HepG2 (cell line): ENCODE data around the gene ZBTB21. TPM values are rescaled to one million over a fixed set of nuclear protein-coding genes. Genes with fewer than 3 reads are reported as not detected.
A peak's percentile ranks its signal among the peaks of the same experiment; 100 is the strongest.

Experiments used
- ELF1 ChIP-seq: sonication (generic); formaldehyde crosslinking; IDR thresholded peaks from 2 replicates; pipeline ENCODE4 v1.4.0; 2020; ENCODE audit warnings: missing genetic modification reagents
- EZH2 ChIP-seq: conservative IDR thresholded peaks from 2 replicates; pipeline ENCODE4 v1.6.1; 2012; ENCODE audit warnings: mild to moderate bottlenecking, low read depth, low read length, moderate library complexity
- HOXD1 ChIP-seq: sonication (generic); formaldehyde crosslinking; IDR thresholded peaks from 2 replicates; pipeline ENCODE4 v1.5.0; 2020; ENCODE audit warnings: missing genetic modification reagents
- KDM2A ChIP-seq: sonication (generic); formaldehyde crosslinking; IDR thresholded peaks from 2 replicates; pipeline ENCODE4 v1.4.0; 2020; ENCODE audit warnings: low read depth, missing genetic modification reagents, borderline replicate concordance
- PHF8 ChIP-seq: sonication (generic); formaldehyde crosslinking; IDR thresholded peaks from 2 replicates; pipeline ENCODE4 v1.5.0; 2020; ENCODE audit warnings: missing genetic modification reagents
- POLR2A ChIP-seq, 2 experiments: IDR thresholded peaks; 2 replicates each; pipeline ENCODE4 v1.6.1; 2011; ENCODE audit warnings: low read depth in 2 of 2, low read length in 2 of 2, mild to moderate bottlenecking in 1 of 2, moderate library complexity in 1 of 2; ENCODE audit not compliant: insufficient read depth in 1 of 2
- PTBP1 ChIP-seq: fragments of 200-400 bp; formaldehyde crosslinking; IDR thresholded peaks from 2 replicates; pipeline ENCODE4 v1.6.1; 2018; ENCODE audit warnings: low read length, low read depth; ENCODE audit not compliant: poor library complexity, severe bottlenecking
- RARG ChIP-seq: sonication (generic); formaldehyde crosslinking; IDR thresholded peaks from 2 replicates; pipeline ENCODE4 v1.4.0; 2020; ENCODE audit warnings: low read depth, mild to moderate bottlenecking, missing genetic modification reagents
- RELA ChIP-seq: sonication (generic); formaldehyde crosslinking; IDR thresholded peaks from 2 replicates; pipeline ENCODE4 v1.4.0; 2020; ENCODE audit warnings: missing genetic modification reagents
- SP1 ChIP-seq, 2 experiments: fragments of 450-650 bp in 1 of 2; sonication (generic) in 1 of 2; formaldehyde crosslinking in 1 of 2; IDR thresholded peaks; 2 replicates each; pipeline versions ENCODE4 v1.4.0 to v1.6.1; 2016 to 2020; ENCODE audit warnings: missing genetic modification reagents in 1 of 2
- TEAD3 ChIP-seq: optimal IDR thresholded peaks from 2 replicates; pipeline ENCODE3; 2016; ENCODE audit warnings: borderline replicate concordance
- TOPORS ChIP-seq: sonication (generic); formaldehyde crosslinking; IDR thresholded peaks from 2 replicates; pipeline ENCODE4 v1.8.0; 2023; ENCODE audit warnings: mild to moderate bottlenecking, missing genetic modification reagents
- ZNF138 ChIP-seq: sonication (generic); formaldehyde crosslinking; IDR thresholded peaks from 2 replicates; pipeline ENCODE4 v1.5.0; 2020; ENCODE audit warnings: mild to moderate bottlenecking, low read depth, missing genetic modification reagents
- polyA plus RNA-seq, 8 experiments: library from polyadenylated mRNA; depleted of rRNA in 3 of 8; stranded (reverse) in 7 of 8; unstranded in 1 of 8; fragments of >200 nt; fragmentation: Illumina TruSeq in 4 of 8; extraction: Trizol in 4 of 8; gene quantifications; 2 replicates each; pipeline versions ENCODE4 v1.2.1 to v1.2.3, GENCODE V29; 2011 to 2016; ENCODE audit warnings: low read depth in 4 of 8, missing spikeins in 1 of 8, mixed read lengths in 1 of 8; ENCODE audit not compliant: insufficient read depth in 1 of 8
- total RNA-seq, 5 experiments: library from RNA; depleted of rRNA; stranded (reverse); fragments of >200 nt; fragmentation: Illumina TruSeq; extraction: Trizol; gene quantifications; 2 replicates each; pipeline ENCODE4 v1.2.3, GENCODE V29; 2016; ENCODE audit warnings: low read depth in 1 of 5
- TF ChIP-seq, protein P1 (sequence below): sonication (generic); formaldehyde crosslinking; IDR thresholded peaks from 2 replicates; pipeline ENCODE4 v1.5.1; 2020; ENCODE audit warnings: mild to moderate bottlenecking, missing genetic modification reagents, borderline replicate concordance
- TF ChIP-seq, protein P2 (sequence below): sonication (generic); formaldehyde crosslinking; IDR thresholded peaks from 2 replicates; pipeline ENCODE4 v1.4.0; 2020; ENCODE audit warnings: missing genetic modification reagents, borderline replicate concordance
- TF ChIP-seq, protein P3 (sequence below): sonication (generic); formaldehyde crosslinking; IDR thresholded peaks from 2 replicates; pipeline ENCODE4 v1.4.0; 2020; ENCODE audit warnings: low read depth, mild to moderate bottlenecking, missing genetic modification reagents

Gene ZBTB21
- total and polyA plus RNA-seq, 2 of the 13 experiments (the other 11 are each of a cell fraction or from before 2014, with no cell fraction given), result 4.5 to 6.1 TPM

DNA sequence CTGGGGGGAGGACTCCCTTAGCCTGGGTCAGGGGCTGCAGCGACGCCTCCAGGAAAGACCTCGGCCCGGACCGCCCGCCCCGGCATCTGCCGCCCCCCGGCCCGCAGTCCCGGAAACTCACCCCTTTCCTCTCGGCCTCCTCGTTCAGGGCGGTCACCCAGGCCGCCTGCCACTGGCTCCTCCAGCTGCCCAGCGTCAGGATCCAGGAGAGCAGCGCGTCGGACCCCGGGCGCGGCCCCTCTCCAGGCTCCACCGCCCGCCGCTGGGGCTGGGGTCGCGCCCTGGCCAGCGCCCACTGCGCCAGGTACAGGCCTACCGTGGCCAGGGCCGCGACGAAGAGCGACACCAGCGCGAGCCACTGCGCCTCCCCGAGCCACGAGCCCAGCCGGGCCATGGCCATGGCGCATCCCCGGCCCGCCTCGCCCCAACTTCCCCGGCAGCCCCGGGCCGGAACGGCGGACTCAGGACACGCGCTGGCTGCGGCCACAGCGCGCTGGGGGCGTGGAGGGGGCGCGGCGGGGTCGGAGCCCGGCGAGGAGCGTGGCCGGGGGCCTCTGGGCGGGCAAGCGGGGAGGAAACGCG is 56.8 kb downstream of the ZBTB21 start (continued):
- TF ChIP-seq, protein P1, sequence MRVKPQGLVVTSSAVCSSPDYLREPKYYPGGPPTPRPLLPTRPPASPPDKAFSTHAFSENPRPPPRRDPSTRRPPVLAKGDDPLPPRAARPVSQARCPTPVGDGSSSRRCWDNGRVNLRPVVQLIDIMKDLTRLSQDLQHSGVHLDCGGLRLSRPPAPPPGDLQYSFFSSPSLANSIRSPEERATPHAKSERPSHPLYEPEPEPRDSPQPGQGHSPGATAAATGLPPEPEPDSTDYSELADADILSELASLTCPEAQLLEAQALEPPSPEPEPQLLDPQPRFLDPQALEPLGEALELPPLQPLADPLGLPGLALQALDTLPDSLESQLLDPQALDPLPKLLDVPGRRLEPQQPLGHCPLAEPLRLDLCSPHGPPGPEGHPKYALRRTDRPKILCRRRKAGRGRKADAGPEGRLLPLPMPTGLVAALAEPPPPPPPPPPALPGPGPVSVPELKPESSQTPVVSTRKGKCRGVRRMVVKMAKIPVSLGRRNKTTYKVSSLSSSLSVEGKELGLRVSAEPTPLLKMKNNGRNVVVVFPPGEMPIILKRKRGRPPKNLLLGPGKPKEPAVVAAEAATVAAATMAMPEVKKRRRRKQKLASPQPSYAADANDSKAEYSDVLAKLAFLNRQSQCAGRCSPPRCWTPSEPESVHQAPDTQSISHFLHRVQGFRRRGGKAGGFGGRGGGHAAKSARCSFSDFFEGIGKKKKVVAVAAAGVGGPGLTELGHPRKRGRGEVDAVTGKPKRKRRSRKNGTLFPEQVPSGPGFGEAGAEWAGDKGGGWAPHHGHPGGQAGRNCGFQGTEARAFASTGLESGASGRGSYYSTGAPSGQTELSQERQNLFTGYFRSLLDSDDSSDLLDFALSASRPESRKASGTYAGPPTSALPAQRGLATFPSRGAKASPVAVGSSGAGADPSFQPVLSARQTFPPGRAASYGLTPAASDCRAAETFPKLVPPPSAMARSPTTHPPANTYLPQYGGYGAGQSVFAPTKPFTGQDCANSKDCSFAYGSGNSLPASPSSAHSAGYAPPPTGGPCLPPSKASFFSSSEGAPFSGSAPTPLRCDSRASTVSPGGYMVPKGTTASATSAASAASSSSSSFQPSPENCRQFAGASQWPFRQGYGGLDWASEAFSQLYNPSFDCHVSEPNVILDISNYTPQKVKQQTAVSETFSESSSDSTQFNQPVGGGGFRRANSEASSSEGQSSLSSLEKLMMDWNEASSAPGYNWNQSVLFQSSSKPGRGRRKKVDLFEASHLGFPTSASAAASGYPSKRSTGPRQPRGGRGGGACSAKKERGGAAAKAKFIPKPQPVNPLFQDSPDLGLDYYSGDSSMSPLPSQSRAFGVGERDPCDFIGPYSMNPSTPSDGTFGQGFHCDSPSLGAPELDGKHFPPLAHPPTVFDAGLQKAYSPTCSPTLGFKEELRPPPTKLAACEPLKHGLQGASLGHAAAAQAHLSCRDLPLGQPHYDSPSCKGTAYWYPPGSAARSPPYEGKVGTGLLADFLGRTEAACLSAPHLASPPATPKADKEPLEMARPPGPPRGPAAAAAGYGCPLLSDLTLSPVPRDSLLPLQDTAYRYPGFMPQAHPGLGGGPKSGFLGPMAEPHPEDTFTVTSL, result no peak
- TF ChIP-seq SP1 (IDR thresholded peaks at IDR 0.05) (no peak), SP1 (CRISPR knock-in tag; IDR thresholded peaks at IDR 0.05) (peak; percentile 27; the same call in 1 of the 2 replicates), RARG (CRISPR knock-in tag) (no peak), TEAD3 (CRISPR knock-in tag) (no peak), KDM2A (CRISPR knock-in tag) (no peak; the same call in 1 of the 2 replicates), TOPORS (CRISPR knock-in tag) (no peak), RELA (CRISPR knock-in tag) (no peak), EZH2 (no peak), PTBP1 (no peak), POLR2A (IDR thresholded peaks at IDR 0.05; ENCODE audit: insufficient read depth in 1 of 2, low read depth in 2 of 2, low read length in 2 of 2) (no peak), PHF8 (CRISPR knock-in tag) (peak; percentile 42; the same call in 1 of the 2 replicates), ELF1 (CRISPR knock-in tag) (no peak), HOXD1 (CRISPR knock-in tag) (0 out of 2 replicates have a peak, but pooled peaks have one; percentile 29), ZNF138 (CRISPR knock-in tag) (no peak)
- TF ChIP-seq, protein P2, sequence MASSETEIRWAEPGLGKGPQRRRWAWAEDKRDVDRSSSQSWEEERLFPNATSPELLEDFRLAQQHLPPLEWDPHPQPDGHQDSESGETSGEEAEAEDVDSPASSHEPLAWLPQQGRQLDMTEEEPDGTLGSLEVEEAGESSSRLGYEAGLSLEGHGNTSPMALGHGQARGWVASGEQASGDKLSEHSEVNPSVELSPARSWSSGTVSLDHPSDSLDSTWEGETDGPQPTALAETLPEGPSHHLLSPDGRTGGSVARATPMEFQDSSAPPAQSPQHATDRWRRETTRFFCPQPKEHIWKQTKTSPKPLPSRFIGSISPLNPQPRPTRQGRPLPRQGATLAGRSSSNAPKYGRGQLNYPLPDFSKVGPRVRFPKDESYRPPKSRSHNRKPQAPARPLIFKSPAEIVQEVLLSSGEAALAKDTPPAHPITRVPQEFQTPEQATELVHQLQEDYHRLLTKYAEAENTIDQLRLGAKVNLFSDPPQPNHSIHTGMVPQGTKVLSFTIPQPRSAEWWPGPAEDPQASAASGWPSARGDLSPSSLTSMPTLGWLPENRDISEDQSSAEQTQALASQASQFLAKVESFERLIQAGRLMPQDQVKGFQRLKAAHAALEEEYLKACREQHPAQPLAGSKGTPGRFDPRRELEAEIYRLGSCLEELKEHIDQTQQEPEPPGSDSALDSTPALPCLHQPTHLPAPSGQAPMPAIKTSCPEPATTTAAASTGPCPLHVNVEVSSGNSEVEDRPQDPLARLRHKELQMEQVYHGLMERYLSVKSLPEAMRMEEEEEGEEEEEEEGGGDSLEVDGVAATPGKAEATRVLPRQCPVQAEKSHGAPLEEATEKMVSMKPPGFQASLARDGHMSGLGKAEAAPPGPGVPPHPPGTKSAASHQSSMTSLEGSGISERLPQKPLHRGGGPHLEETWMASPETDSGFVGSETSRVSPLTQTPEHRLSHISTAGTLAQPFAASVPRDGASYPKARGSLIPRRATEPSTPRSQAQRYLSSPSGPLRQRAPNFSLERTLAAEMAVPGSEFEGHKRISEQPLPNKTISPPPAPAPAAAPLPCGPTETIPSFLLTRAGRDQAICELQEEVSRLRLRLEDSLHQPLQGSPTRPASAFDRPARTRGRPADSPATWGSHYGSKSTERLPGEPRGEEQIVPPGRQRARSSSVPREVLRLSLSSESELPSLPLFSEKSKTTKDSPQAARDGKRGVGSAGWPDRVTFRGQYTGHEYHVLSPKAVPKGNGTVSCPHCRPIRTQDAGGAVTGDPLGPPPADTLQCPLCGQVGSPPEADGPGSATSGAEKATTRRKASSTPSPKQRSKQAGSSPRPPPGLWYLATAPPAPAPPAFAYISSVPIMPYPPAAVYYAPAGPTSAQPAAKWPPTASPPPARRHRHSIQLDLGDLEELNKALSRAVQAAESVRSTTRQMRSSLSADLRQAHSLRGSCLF, result no peak
- TF ChIP-seq, protein P3, sequence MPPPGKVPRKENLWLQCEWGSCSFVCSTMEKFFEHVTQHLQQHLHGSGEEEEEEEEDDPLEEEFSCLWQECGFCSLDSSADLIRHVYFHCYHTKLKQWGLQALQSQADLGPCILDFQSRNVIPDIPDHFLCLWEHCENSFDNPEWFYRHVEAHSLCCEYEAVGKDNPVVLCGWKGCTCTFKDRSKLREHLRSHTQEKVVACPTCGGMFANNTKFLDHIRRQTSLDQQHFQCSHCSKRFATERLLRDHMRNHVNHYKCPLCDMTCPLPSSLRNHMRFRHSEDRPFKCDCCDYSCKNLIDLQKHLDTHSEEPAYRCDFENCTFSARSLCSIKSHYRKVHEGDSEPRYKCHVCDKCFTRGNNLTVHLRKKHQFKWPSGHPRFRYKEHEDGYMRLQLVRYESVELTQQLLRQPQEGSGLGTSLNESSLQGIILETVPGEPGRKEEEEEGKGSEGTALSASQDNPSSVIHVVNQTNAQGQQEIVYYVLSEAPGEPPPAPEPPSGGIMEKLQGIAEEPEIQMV, result no peak
